HepG2 (cell line): ENCODE measurements around the gene MDM4. TPM values are rescaled to one million over a fixed set of nuclear protein-coding genes. Genes with fewer than 3 reads are reported as not detected.

Source experiments
- ARNTL ChIP-seq: sonication (generic); formaldehyde crosslinking; IDR thresholded peaks from 2 replicates; pipeline ENCODE4 v1.4.0; 2020; ENCODE audit warnings: mild to moderate bottlenecking, missing genetic modification reagents
- DNMT1 ChIP-seq: sonication (generic); formaldehyde crosslinking; IDR thresholded peaks from 2 replicates; pipeline ENCODE4 v1.5.1; 2020; ENCODE audit warnings: mild to moderate bottlenecking, missing genetic modification reagents
- FOSL1 ChIP-seq: sonication (generic); formaldehyde crosslinking; IDR thresholded peaks from 2 replicates; pipeline ENCODE4 v1.9.0; 2021; ENCODE audit warnings: missing genetic modification reagents, borderline replicate concordance
- FOXO1 ChIP-seq: sonication (generic); formaldehyde crosslinking; IDR thresholded peaks from 2 replicates; pipeline ENCODE4 v1.4.0; 2020; ENCODE audit warnings: missing genetic modification reagents
- GPBP1L1 ChIP-seq: sonication (generic); formaldehyde crosslinking; IDR thresholded peaks from 2 replicates; pipeline ENCODE4 v1.5.0; 2020; ENCODE audit warnings: mild to moderate bottlenecking, missing genetic modification reagents
- HMGXB3 ChIP-seq: sonication (generic); formaldehyde crosslinking; IDR thresholded peaks from 2 replicates; pipeline ENCODE4 v1.4.0; 2020; ENCODE audit warnings: missing genetic modification reagents, borderline replicate concordance
- NR2F6 ChIP-seq, 2 experiments: IDR thresholded peaks; 2 replicates each; pipeline ENCODE4 v1.6.1; 2016; ENCODE audit warnings: antibody characterized with exemption in 1 of 2, mild to moderate bottlenecking in 1 of 2
- PITX1 ChIP-seq: sonication (generic); formaldehyde crosslinking; IDR thresholded peaks from 2 replicates; pipeline ENCODE4 v1.5.1; 2020; ENCODE audit warnings: mild to moderate bottlenecking, missing genetic modification reagents
- SKI ChIP-seq: fragments of 450-650 bp; IDR thresholded peaks from one replicate; pipeline ENCODE4 v1.6.1; 2018; ENCODE audit warnings: mild to moderate bottlenecking; ENCODE audit not compliant: partially characterized antibody
- YEATS2 ChIP-seq: sonication (generic); formaldehyde crosslinking; IDR thresholded peaks from 2 replicates; pipeline ENCODE4 v1.4.0; 2020; ENCODE audit warnings: missing genetic modification reagents, borderline replicate concordance
- ZKSCAN1 ChIP-seq: fragments of 150-350 bp; IDR thresholded peaks from 2 replicates; pipeline ENCODE4 v1.6.1; 2014; ENCODE audit warnings: low read length
- ZNF101 ChIP-seq: sonication (generic); formaldehyde crosslinking; IDR thresholded peaks from 2 replicates; pipeline ENCODE4 v1.4.0; 2020; ENCODE audit warnings: mild to moderate bottlenecking, low read depth, missing genetic modification reagents, borderline replicate concordance
- ZNF225 ChIP-seq: sonication (generic); formaldehyde crosslinking; IDR thresholded peaks from 2 replicates; pipeline ENCODE4 v1.4.0; 2020; ENCODE audit warnings: mild to moderate bottlenecking, missing genetic modification reagents
- ZNF337 ChIP-seq: sonication (generic); formaldehyde crosslinking; IDR thresholded peaks from 2 replicates; pipeline ENCODE4 v1.5.1; 2020; ENCODE audit warnings: missing genetic modification reagents, low read depth, mild to moderate bottlenecking, borderline replicate concordance
- ZNF33B ChIP-seq: sonication (generic); formaldehyde crosslinking; IDR thresholded peaks from 2 replicates; pipeline ENCODE4 v1.5.1; 2020; ENCODE audit warnings: mild to moderate bottlenecking, missing genetic modification reagents
- ZNF446 ChIP-seq: sonication (generic); formaldehyde crosslinking; IDR thresholded peaks from 2 replicates; pipeline ENCODE4 v1.5.0; 2020; ENCODE audit warnings: mild to moderate bottlenecking, missing genetic modification reagents
- ZNF572 ChIP-seq: sonication (generic); formaldehyde crosslinking; IDR thresholded peaks from 2 replicates; pipeline ENCODE4 v1.5.1; 2020; ENCODE audit warnings: mild to moderate bottlenecking, missing genetic modification reagents
- ZNF792 ChIP-seq: IDR thresholded peaks from 2 replicates; pipeline ENCODE4 v1.6.1; 2016
- polyA plus RNA-seq, 8 experiments: library from polyadenylated mRNA; depleted of rRNA in 3 of 8; stranded (reverse) in 7 of 8; unstranded in 1 of 8; fragments of >200 nt; fragmentation: Illumina TruSeq in 4 of 8; extraction: Trizol in 4 of 8; gene quantifications; 2 replicates each; pipeline versions ENCODE4 v1.2.1 to v1.2.3, GENCODE V29; 2011 to 2016; ENCODE audit warnings: low read depth in 4 of 8, missing spikeins in 1 of 8, mixed read lengths in 1 of 8; ENCODE audit not compliant: insufficient read depth in 1 of 8
- total RNA-seq, 5 experiments: library from RNA; depleted of rRNA; stranded (reverse); fragments of >200 nt; fragmentation: Illumina TruSeq; extraction: Trizol; gene quantifications; 2 replicates each; pipeline ENCODE4 v1.2.3, GENCODE V29; 2016; ENCODE audit warnings: low read depth in 1 of 5
- TF ChIP-seq, protein P1 (sequence below): sonication (generic); formaldehyde crosslinking; conservative IDR thresholded peaks from 2 replicates; pipeline ENCODE4 v1.8.0; 2022; ENCODE audit warnings: low read depth, missing genetic modification reagents
- TF ChIP-seq, protein P2 (sequence below): sonication (generic); formaldehyde crosslinking; IDR thresholded peaks from 2 replicates; pipeline ENCODE4 v1.4.0; 2020; ENCODE audit warnings: low read depth, mild to moderate bottlenecking, missing genetic modification reagents
- TF ChIP-seq, protein P3 (sequence below): IDR thresholded peaks from 2 replicates; pipeline ENCODE4 v1.6.1; 2016

The MDM4 gene
- total and polyA plus RNA-seq, 2 of the 13 experiments (the other 11 are each of a cell fraction or from before 2014, with no cell fraction given) = 14.9 to 19.0 TPM

DNA sequence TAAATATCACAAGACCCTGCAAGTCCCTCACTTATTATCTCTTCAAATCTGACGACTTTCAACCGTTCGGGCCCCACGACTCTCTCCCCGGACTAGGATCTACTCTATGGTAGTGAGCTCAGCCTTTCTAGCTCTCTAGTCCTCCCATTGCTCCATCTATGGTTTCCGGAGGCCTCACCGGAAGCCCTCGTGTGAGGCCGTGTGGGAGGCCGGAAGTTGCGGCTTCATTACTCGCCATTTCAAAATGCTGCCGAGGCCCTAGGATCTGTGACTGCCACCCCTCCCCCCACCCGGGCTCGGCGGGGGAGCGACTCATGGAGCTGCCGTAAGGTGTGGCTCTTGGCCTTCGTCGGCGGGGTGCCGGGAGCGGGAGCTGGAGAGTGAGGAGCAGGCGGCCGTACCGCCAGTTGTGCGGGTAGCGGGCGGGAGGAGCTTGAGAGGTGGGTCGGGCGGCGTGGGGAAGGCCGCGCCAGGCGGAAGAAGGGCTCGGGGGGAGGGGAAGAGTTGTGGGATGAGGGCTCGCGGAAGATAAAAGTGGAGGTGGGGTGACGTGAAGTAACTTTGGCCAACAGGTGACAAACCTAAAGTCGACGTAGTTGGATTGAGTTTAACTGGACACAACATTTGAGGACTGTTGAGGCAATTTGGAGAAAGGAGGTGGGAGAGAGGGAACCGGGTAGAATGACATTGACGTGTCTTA, at the start of gene MDM4 (continued):
- TF ChIP-seq YEATS2 (CRISPR knock-in tag) = peak; percentile 91; the same call in 1 of the 2 replicates
- no peak for TF ChIP-seq ZKSCAN1
- no peak for TF ChIP-seq NR2F6 (IDR thresholded peaks at IDR 0.05)
- no peak; the same call in 1 of the 2 replicates for TF ChIP-seq NR2F6 (CRISPR knock-in tag; IDR thresholded peaks at IDR 0.05)
- TF ChIP-seq FOSL1 (CRISPR knock-in tag) = no peak
- TF ChIP-seq DNMT1 (CRISPR knock-in tag) = 0 out of 2 replicates have a peak, but pooled peaks have one; percentile 47
- peak; percentile 82 for TF ChIP-seq ZNF225 (CRISPR knock-in tag)
- peak; percentile 84 for TF ChIP-seq PITX1 (CRISPR knock-in tag)
- peak; percentile 71 for TF ChIP-seq ZNF792 (CRISPR knock-in tag)
- TF ChIP-seq, protein P1, sequence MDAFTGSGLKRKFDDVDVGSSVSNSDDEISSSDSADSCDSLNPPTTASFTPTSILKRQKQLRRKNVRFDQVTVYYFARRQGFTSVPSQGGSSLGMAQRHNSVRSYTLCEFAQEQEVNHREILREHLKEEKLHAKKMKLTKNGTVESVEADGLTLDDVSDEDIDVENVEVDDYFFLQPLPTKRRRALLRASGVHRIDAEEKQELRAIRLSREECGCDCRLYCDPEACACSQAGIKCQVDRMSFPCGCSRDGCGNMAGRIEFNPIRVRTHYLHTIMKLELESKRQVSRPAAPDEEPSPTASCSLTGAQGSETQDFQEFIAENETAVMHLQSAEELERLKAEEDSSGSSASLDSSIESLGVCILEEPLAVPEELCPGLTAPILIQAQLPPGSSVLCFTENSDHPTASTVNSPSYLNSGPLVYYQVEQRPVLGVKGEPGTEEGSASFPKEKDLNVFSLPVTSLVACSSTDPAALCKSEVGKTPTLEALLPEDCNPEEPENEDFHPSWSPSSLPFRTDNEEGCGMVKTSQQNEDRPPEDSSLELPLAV = no peak
- TF ChIP-seq GPBP1L1 (CRISPR knock-in tag) = no peak
- peak; percentile 82; the same call in 1 of the 2 replicates for TF ChIP-seq ZNF337 (CRISPR knock-in tag)
- TF ChIP-seq ZNF33B (CRISPR knock-in tag) = no peak; the same call in 1 of the 2 replicates
- peak; percentile 82 for TF ChIP-seq ARNTL (CRISPR knock-in tag)
- TF ChIP-seq ZNF572 (CRISPR knock-in tag) = no peak
- TF ChIP-seq ZNF101 (CRISPR knock-in tag) = no peak
- peak; percentile 64; the same call in 1 of the 2 replicates for TF ChIP-seq ZNF446 (CRISPR knock-in tag)
- TF ChIP-seq FOXO1 (CRISPR knock-in tag) = peak; percentile 70
- peak; percentile 10 for TF ChIP-seq SKI
- TF ChIP-seq, protein P2, sequence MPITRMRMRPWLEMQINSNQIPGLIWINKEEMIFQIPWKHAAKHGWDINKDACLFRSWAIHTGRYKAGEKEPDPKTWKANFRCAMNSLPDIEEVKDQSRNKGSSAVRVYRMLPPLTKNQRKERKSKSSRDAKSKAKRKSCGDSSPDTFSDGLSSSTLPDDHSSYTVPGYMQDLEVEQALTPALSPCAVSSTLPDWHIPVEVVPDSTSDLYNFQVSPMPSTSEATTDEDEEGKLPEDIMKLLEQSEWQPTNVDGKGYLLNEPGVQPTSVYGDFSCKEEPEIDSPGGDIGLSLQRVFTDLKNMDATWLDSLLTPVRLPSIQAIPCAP = no peak; the same call in 1 of the 2 replicates
- TF ChIP-seq HMGXB3 (CRISPR knock-in tag) = peak; percentile 78; the same call in 1 of the 2 replicates
- TF ChIP-seq, protein P3, sequence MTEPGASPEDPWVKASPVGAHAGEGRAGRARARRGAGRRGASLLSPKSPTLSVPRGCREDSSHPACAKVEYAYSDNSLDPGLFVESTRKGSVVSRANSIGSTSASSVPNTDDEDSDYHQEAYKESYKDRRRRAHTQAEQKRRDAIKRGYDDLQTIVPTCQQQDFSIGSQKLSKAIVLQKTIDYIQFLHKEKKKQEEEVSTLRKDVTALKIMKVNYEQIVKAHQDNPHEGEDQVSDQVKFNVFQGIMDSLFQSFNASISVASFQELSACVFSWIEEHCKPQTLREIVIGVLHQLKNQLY (CRISPR knock-in tag) = peak; percentile 52; the same call in 1 of the 2 replicates
